Common myeloid progenitor, CD34-positive (primary cell): ENCODE data around the gene USP53.
A peak's percentile ranks its signal among the peaks of the same experiment; 100 is the strongest.

Experiments used
- CTCF ChIA-PET: fragments of 350-600 bp; sonication (Branson Sonifier 250); formaldehyde crosslinking; loops from one replicate; lab custom pipeline; 2021; ENCODE audit warnings: antibody characterized with exemption; lab: Charles Lee
- POLR2A ChIA-PET: fragments of 350-600 bp; sonication (Branson Sonifier 250); formaldehyde crosslinking; loops from one replicate; lab custom pipeline; 2021; ENCODE audit warnings: antibody characterized with exemption; lab: Charles Lee
- DNase-seq, 3 donors: peaks; one replicate each; pipeline versions ENCODE4 v3.0.0 to v3.0.0-alpha.2; 2013
- H3K27ac ChIP-seq, 2 experiments: 1 replicate in 1 of 2; 2 replicates in 1 of 2; pipeline ENCODE4 v1.7.0; 2013; ENCODE audit warnings: inconsistent platforms in 2 of 2, low read length in 2 of 2, mild to moderate bottlenecking in 2 of 2, low read depth in 1 of 2, moderate library complexity in 1 of 2; ENCODE audit not compliant: severe bottlenecking in 2 of 2, insufficient read depth in 1 of 2, poor library complexity in 1 of 2
- H3K27me3 ChIP-seq, 5 experiments: replicated peaks in 2 of 5; 1 replicate in 3 of 5; 2 replicates in 2 of 5; pipeline versions ENCODE4 v1.6.1 to v1.7.0; 2013; ENCODE audit warnings: low read length in 4 of 5, mild to moderate bottlenecking in 2 of 5, moderate library complexity in 2 of 5, inconsistent platforms in 1 of 5; ENCODE audit not compliant: insufficient read depth in 5 of 5, control insufficient read depth in 4 of 5
- H3K36me3 ChIP-seq, 4 experiments: 1 replicate in 2 of 4; 2 replicates in 2 of 4; pipeline versions ENCODE4 v1.6.1 to v1.7.0; 2013; ENCODE audit warnings: low read length in 3 of 4, control low read depth in 1 of 4, mild to moderate bottlenecking in 1 of 4; ENCODE audit not compliant: control insufficient read depth in 4 of 4, insufficient read depth in 4 of 4
- H3K4me1 ChIP-seq, 4 experiments: 1 replicate in 3 of 4; 2 replicates in 1 of 4; pipeline versions ENCODE4 v1.6.1 to v1.7.1; 2013; ENCODE audit warnings: low read length in 3 of 4, mild to moderate bottlenecking in 3 of 4, control low read depth in 1 of 4, inconsistent platforms in 1 of 4, moderate library complexity in 1 of 4; ENCODE audit not compliant: control insufficient read depth in 4 of 4, insufficient read depth in 4 of 4; ENCODE audit errors: control extremely low read depth in 1 of 4
- H3K4me3 ChIP-seq, 7 experiments: 1 replicate in 4 of 7; 2 replicates in 3 of 7; pipeline versions ENCODE4 v1.5.1 to v1.7.0; 2013; ENCODE audit warnings: mild to moderate bottlenecking in 7 of 7, low read length in 6 of 7, moderate library complexity in 6 of 7, inconsistent platforms in 2 of 7, low read depth in 2 of 7, control low read depth in 1 of 7; ENCODE audit not compliant: insufficient read depth in 4 of 7, control insufficient read depth in 1 of 7; ENCODE audit errors: extremely low read depth in 1 of 7
- H3K9me3 ChIP-seq, 5 experiments: 1 replicate in 4 of 5; 2 replicates in 1 of 5; pipeline versions ENCODE4 v1.6.1 to v1.7.1; 2013; ENCODE audit warnings: low read length in 4 of 5, mild to moderate bottlenecking in 2 of 5, inconsistent platforms in 1 of 5, low read depth in 1 of 5, moderate library complexity in 1 of 5; ENCODE audit not compliant: control insufficient read depth in 4 of 5, insufficient read depth in 2 of 5; ENCODE audit errors: control extremely low read depth in 1 of 5
- WGBS: methylation state at CpG from one replicate; pipeline ENCODE4 v1.1.5; 2013; ENCODE audit not compliant: insufficient coverage; 5-methylcytosine and 5-hydroxymethylcytosine counted together

The USP53 gene

DNA sequence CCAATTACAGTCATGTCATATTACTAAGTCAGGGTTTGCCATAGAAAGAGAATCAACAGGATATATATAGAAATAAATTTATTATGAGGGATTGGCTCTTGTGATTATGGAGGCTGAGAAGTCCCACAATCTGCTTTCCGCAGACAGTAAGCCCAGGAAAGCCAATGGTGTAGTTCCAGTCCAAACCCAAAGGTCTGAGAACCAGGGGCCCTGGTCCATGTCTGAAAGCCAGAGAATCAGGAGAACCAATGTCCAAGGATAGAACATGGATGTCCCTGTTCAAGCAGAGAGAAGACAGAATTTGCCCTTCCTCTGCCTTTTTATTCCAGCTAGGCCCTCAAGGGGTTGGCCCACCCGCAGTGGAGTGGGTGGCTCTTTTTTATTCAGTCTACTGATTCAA lies 83.8 kb downstream of the USP53 start:
- no peak for DNase-seq
- ChIA-PET POLR2A (no interaction called here), CTCF (no interaction called here)
- H3K4me3 ChIP-seq, result no peak overlapping the region
- H3K27ac ChIP-seq, result no peak overlapping the region
- 95% methylated on average over 2 of the region's 2 CpGs for WGBS
- peaks cover 0 to 2% (median 0%) of the 10 kb centered on the region in 5 experiments for H3K9me3 ChIP-seq
- H3K36me3 ChIP-seq, result peaks cover 10 to 33% (median 22%) of the 10 kb centered on the region in 4 experiments
- H3K27me3 ChIP-seq, result no peaks in the 10 kb centered on the region
- H3K4me1 ChIP-seq, result peaks cover 13 to 20% (median 15%) of the 10 kb centered on the region in 4 experiments

DNA sequence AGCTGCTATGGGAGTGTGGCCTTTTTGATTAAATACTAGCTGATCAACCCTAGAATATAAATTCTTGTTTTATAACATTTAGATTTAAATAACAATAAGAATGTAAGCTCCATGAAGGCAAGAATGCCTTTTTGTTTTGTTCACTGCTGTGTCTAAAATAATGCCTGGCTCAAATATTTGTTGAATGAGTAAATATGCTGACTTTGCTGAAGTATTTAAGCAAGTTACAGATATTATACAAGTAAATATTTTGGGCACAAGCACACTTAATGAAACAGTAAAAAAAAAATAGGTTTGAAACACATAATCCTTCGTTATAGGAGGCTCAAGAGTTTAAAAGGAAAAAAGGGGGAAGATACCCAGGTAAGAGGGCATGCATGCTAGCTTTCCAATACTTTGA lies 85.3 kb downstream of the USP53 start:
- peaks cover 5 to 26% (median 16%) of the 10 kb centered on the region in 4 experiments for H3K36me3 ChIP-seq
- WGBS, result 100% methylated on average over 1 of the region's 1 CpG
- CTCF ChIA-PET, result interaction anchor here (0.7 to 1.0 kb wide), 4 partner anchors 257 to 331 kb away, joined by 3 to 4 read pairs (median 4); no protein-coding TSS in a partner anchor
- DNase-seq, result no peak
- peaks cover 13 to 20% (median 15%) of the 10 kb centered on the region in 4 experiments for H3K4me1 ChIP-seq
- POLR2A ChIA-PET, result no interaction called here
- no peak overlapping the region for H3K4me3 ChIP-seq
- H3K27me3 ChIP-seq, result no peaks in the 10 kb centered on the region
- H3K9me3 ChIP-seq, result peaks cover 0 to 2% (median 0%) of the 10 kb centered on the region in 5 experiments
- H3K27ac ChIP-seq, result no peak overlapping the region

DNA sequence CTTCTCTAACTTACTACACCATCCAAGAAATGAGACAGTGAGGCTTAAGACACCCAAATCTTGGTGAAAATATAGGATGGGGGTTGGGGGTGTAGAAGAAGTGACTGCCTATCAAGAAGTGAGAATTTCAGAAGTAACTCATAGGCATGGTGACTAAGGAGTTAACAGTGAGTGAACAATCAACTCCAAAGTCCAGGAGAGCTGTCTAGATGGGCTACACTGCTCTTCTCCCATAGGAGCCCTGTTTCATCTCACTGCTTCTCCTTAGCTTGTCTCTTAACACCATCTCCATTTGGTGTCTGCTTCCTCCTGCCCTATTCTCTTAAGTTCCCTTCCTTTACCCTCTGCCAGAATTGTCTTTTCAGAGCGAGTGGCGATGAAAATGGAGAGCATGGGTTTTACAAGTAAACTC lies 86.8 kb downstream of the USP53 start:
- Histone ChIP-seq H3K27me3 (no peaks in the 10 kb centered on the region), H3K36me3 (peaks cover 3 to 24% (median 13%) of the 10 kb centered on the region in 4 experiments), H3K27ac (peak overlapping the region; percentile 13 to 95), H3K4me1 (peaks cover 13 to 20% (median 15%) of the 10 kb centered on the region in 4 experiments), H3K9me3 (peaks cover 0 to 2% (median 0%) of the 10 kb centered on the region in 5 experiments), H3K4me3 (peak overlapping the region in 6 of 7 experiments; percentile 90 to 98 (median 92))
- DNase-seq, result peak; percentile 4 to 37 (median 34)
- no CpG with 5 or more reads among the region's 2 CpGs for WGBS
- ChIA-PET POLR2A (interaction anchor here (0.7 kb wide), 1 partner anchor 8 kb away, joined by 4 read pairs; no protein-coding TSS in a partner anchor), CTCF (interaction anchor here (0.8 to 1.8 kb wide), 12 partner anchors 8 to 758 kb away, joined by 3 to 5 read pairs (median 3); no protein-coding TSS in a partner anchor)

DNA sequence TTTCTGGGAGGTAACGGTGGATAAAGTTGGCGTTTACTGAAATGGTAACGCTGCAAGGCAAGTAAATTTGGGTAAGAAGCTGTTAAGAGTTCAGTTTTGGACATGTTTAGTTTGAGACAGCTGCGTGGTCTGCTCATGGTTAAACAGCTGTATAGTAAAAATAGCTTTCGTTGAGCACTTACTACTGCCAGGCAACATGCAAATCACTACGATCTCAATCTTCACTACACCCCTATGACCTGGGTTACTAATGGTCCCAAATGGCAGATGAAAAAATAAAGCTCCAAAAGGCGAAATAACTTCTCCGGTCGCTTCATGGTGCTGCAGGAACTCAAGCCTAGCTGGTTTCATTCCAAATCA lies 87.2 kb downstream of the USP53 start:
- H3K4me3 ChIP-seq, result peak overlapping the region; percentile 77 to 98 (median 92)
- peaks cover 3 to 24% (median 13%) of the 10 kb centered on the region in 4 experiments for H3K36me3 ChIP-seq
- POLR2A ChIA-PET, result interaction anchor here (0.7 kb wide), 2 partner anchors 9 to 94 kb away, joined by 3 to 4 read pairs; no protein-coding TSS in a partner anchor
- H3K4me1 ChIP-seq, result peaks cover 13 to 20% (median 15%) of the 10 kb centered on the region in 4 experiments
- H3K27ac ChIP-seq, result peak overlapping the region; percentile 81 to 95
- DNase-seq, result no peak
- WGBS, result 3% methylated on average over 7 of the region's 9 CpGs
- H3K27me3 ChIP-seq, result no peaks in the 10 kb centered on the region
- H3K9me3 ChIP-seq, result peaks cover 0 to 2% (median 0%) of the 10 kb centered on the region in 5 experiments
- CTCF ChIA-PET, result interaction anchor here (0.9 to 1.8 kb wide), 12 partner anchors 8 to 757 kb away, joined by 3 to 5 read pairs (median 4); no protein-coding TSS in a partner anchor

DNA sequence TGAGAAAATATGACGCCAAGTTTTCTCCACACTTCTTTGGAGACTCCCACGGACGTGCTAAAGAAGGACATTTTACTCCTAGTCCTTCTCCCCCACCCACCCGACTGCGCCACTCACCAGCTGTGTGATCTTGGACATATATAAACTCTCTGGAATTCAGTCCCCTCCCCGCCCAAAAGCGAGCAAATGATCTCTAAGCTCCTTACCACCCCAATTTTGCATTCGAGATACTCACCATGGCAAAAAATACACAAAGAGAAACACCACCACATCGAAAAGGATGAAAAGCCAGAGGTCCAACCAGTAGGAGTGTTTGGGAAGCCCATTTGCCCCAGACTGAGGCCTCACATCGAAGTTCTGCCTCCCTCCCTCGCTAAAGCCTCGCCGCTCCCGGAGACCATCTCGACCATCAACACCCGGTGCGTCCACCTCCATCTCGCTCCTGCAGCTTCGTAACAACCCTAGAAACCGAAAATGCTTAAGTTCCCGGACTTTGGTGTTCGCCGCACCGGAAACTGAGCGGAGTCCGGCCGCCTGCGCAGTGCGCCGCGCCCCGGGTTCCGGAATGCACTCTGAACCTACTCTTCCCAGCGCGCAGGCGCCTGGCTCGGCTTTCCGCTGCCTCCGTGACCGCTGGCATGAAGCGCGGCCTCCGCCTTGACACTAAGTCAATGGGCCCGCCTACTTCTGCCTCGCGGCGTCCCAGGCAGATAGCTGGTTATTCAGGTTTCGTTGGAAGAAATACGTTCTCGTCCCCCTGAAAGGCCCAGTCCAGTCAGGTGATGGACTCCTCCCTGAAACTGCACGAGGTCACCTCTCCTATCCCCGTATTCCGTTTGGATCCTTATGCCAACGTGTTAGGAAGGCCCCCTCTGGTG lies 87.8 kb downstream of the USP53 start:
- WGBS, result under 1% methylated on average over 45 of the region's 54 CpGs
- H3K27ac ChIP-seq, result peak overlapping the region; percentile 81 to 95
- peak; percentile 91 to 94 (median 94) for DNase-seq
- ChIA-PET CTCF (interaction anchor here (0.8 to 1.8 kb wide), 12 partner anchors 9 to 325 kb away, joined by 3 to 5 read pairs (median 4); no protein-coding TSS in a partner anchor), POLR2A (interaction anchor here (0.7 kb wide), 2 partner anchors 9 to 94 kb away, joined by 3 to 4 read pairs; no protein-coding TSS in a partner anchor)
- H3K4me1 ChIP-seq, result peaks cover 13 to 20% (median 15%) of the 10 kb centered on the region in 4 experiments
- H3K4me3 ChIP-seq, result peak overlapping the region; percentile 77 to 98 (median 92)
- H3K9me3 ChIP-seq, result peaks cover 0 to 2% (median 0%) of the 10 kb centered on the region in 5 experiments
- H3K27me3 ChIP-seq, result no peaks in the 10 kb centered on the region
- H3K36me3 ChIP-seq, result peaks cover 3 to 24% (median 13%) of the 10 kb centered on the region in 4 experiments

DNA sequence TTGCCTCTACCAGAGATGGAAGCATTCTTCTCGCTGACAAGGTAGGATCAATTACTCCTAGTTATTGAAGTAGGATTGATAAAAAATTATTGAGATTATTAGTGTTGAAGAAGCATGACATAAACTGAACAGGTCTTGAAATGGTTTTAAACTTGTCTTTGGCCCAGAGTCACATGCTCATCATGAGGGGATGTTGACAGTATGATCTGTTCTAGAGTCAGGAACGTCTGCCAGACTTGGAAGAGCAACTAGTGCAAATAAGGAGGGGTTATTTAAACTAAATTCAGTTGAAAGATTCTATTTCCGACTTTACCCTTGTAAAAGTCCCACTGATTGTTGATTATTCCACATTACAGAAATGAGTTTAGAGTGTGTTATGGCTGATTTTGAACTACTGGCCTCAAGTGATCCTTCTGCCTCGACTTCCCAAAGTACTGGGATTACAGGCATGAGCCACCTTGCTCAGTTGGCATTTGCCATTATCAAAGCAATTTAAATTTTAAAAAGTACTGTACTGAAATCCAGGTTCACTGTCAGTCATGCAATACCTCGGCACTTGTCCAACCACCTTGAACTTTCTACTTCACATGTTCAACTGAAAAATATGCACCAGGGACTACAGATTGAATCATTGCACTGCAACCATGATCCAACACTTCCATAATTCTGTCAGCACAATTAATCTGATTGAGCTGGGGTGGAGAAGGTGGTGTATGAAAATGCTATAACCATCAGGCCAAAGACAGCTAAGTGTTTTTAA lies 89.7 kb downstream of the USP53 start:
- no peak overlapping the region for H3K4me3 ChIP-seq
- ChIA-PET POLR2A (no interaction called here), CTCF (no interaction called here)
- no peak for DNase-seq
- peaks cover 13 to 20% (median 15%) of the 10 kb centered on the region in 4 experiments for H3K4me1 ChIP-seq
- H3K27me3 ChIP-seq, result no peaks in the 10 kb centered on the region
- no peaks in the 10 kb centered on the region for H3K9me3 ChIP-seq
- H3K36me3 ChIP-seq, result peaks cover 0 to 8% (median under 1%) of the 10 kb centered on the region in 4 experiments
- WGBS, result 100% methylated on average over 3 of the region's 5 CpGs
- H3K27ac ChIP-seq, result no peak overlapping the region
